Measurements from ENCODE around the gene ZNF197.

DNA sequence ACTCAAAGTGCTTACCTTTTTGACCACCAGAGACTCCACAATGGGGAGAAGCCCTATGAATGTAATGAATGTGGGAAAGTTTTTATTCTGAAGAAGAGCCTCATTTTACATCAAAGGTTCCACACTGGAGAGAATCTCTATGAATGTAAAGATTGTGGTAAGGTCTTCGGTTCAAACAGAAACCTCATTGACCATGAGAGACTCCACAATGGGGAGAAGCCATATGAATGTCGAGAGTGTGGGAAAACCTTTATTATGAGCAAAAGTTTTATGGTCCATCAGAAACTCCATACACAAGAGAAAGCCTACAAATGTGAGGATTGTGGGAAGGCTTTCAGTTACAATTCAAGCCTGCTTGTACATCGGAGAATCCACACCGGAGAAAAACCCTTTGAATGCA lies 18.2 kb downstream of the ZNF197 start:
- TF ChIP-seq, protein P1, sequence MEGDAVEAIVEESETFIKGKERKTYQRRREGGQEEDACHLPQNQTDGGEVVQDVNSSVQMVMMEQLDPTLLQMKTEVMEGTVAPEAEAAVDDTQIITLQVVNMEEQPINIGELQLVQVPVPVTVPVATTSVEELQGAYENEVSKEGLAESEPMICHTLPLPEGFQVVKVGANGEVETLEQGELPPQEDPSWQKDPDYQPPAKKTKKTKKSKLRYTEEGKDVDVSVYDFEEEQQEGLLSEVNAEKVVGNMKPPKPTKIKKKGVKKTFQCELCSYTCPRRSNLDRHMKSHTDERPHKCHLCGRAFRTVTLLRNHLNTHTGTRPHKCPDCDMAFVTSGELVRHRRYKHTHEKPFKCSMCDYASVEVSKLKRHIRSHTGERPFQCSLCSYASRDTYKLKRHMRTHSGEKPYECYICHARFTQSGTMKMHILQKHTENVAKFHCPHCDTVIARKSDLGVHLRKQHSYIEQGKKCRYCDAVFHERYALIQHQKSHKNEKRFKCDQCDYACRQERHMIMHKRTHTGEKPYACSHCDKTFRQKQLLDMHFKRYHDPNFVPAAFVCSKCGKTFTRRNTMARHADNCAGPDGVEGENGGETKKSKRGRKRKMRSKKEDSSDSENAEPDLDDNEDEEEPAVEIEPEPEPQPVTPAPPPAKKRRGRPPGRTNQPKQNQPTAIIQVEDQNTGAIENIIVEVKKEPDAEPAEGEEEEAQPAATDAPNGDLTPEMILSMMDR (IDR thresholded peaks at IDR 0.05) = no peak
- no peak for TF ChIP-seq POLR2A (IDR thresholded peaks at IDR 0.05)
